ENCODE measurements around the gene ANO4.

- TF ChIP-seq, protein P1, sequence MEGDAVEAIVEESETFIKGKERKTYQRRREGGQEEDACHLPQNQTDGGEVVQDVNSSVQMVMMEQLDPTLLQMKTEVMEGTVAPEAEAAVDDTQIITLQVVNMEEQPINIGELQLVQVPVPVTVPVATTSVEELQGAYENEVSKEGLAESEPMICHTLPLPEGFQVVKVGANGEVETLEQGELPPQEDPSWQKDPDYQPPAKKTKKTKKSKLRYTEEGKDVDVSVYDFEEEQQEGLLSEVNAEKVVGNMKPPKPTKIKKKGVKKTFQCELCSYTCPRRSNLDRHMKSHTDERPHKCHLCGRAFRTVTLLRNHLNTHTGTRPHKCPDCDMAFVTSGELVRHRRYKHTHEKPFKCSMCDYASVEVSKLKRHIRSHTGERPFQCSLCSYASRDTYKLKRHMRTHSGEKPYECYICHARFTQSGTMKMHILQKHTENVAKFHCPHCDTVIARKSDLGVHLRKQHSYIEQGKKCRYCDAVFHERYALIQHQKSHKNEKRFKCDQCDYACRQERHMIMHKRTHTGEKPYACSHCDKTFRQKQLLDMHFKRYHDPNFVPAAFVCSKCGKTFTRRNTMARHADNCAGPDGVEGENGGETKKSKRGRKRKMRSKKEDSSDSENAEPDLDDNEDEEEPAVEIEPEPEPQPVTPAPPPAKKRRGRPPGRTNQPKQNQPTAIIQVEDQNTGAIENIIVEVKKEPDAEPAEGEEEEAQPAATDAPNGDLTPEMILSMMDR (IDR thresholded peaks at IDR 0.05) = no peak
- no peak for TF ChIP-seq POLR2AphosphoS5 (IDR thresholded peaks at IDR 0.05)
- TF ChIP-seq POLR2A (IDR thresholded peaks at IDR 0.05) = no peak
Measured at GRCh38 chr12:101074940-101075680, 280.5 kb downstream of the ANO4 start.

Data from stomach (tissue), 4 donors.